ENCODE results near the gene RBMS1. TPM values are rescaled to one million over a fixed set of nuclear protein-coding genes. Genes with fewer than 3 reads are reported as not detected.
"Not testable (repeated sequence)": the region's sequence is repeated elsewhere in the genome, so short reads cannot be mapped to it uniquely, and the experiment has no call there.

Gene RBMS1
- total RNA-seq, 4 donors from 2014 or later = 86.0 to 110 (median 91.5) TPM

DNA sequence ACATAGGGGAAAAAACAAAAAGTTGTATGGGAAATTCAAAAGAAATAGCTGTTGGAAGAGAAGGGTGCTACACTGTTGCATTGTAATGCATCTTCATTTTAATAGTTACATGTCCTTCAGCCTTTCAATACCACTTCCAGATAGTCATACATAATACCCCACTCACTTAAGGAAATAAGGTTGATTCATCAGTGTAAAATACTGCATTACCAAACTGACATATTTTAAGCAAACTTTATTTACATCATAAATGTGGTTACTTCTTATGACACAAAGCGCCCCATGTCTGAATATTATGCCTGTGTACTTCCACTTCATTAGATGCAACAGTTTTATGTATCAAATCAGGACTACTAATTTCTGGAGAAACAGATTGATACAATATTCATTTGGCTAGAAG lies 4.5 kb downstream of the RBMS1 start:
- Histone ChIP-seq H3K4me1 (peaks cover 3 to 73% (median 7%) of the 10 kb centered on the region in 3 donors), H3K36me3 (no peaks in the 10 kb centered on the region), H3K4me3 (no peak overlapping the region), H3K27me3 (no peaks in the 10 kb centered on the region), H3K9me3 (no peaks in the 10 kb centered on the region), H3K27ac (peak overlapping the region in 3 of 4 donors; percentile 1 to 18 (median 17))
- 75 to 100% methylated on average over 1 of the region's 1 CpG for WGBS, 2 donors (ENCODE audit: low coverage in 1 of 2)
- no peak for ATAC-seq
- TF ChIP-seq, protein P1, sequence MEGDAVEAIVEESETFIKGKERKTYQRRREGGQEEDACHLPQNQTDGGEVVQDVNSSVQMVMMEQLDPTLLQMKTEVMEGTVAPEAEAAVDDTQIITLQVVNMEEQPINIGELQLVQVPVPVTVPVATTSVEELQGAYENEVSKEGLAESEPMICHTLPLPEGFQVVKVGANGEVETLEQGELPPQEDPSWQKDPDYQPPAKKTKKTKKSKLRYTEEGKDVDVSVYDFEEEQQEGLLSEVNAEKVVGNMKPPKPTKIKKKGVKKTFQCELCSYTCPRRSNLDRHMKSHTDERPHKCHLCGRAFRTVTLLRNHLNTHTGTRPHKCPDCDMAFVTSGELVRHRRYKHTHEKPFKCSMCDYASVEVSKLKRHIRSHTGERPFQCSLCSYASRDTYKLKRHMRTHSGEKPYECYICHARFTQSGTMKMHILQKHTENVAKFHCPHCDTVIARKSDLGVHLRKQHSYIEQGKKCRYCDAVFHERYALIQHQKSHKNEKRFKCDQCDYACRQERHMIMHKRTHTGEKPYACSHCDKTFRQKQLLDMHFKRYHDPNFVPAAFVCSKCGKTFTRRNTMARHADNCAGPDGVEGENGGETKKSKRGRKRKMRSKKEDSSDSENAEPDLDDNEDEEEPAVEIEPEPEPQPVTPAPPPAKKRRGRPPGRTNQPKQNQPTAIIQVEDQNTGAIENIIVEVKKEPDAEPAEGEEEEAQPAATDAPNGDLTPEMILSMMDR (IDR thresholded peaks at IDR 0.05) = no peak

DNA sequence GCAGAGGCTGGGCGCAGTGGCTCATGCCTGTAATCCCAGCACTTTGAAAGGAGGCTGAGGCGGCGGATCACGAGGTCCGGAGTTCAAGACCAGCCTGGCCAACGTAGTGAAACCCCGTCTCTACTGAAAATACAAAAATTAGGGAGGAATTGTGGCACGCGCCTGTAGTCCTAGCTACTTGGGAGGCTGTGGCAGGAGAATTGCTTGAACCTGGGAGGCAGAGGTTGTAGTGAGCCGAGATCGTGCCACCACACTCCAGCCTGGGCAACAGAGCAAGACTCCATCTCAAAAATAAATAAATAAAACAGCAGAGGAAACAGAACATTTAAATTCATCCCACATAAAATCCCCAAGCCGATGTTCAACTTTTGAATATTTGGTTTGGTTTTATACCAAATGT lies 5.3 kb downstream of the RBMS1 start:
- Histone ChIP-seq H3K27ac (peak overlapping the region in 2 of 4 donors; percentile 15 to 63), H3K4me1 (peaks cover 3 to 77% (median 9%) of the 10 kb centered on the region in 3 donors)
- ATAC-seq, H3K27me3 ChIP-seq, H3K9me3 ChIP-seq, H3K36me3 ChIP-seq, H3K4me3 ChIP-seq: not testable (repeated sequence)
- WGBS, 2 donors (ENCODE audit: low coverage in 1 of 2) = 92 to 94% methylated on average over 2 to 11 of the region's 12 CpGs

DNA sequence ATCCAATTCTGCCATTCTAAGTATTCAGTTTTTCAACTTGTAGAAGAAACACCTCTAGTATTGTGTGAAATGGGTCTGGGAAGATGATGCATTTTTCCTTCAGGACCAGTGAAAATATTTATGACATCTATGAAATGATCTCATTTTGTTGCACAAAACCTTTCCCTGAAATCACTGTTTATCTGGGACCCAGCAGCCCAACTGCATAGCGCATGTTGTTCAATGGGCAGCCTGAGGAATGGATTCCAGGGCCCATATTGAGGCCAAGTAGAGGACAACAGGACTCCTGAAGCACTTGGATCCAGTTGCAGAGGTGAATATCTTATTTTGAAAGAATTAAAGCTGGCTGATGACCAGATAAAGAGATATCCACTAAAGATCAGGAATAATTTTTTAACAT lies 7.3 kb downstream of the RBMS1 start:
- no peaks in the 10 kb centered on the region for H3K9me3 ChIP-seq
- ATAC-seq = peak; percentile 63
- peaks cover 3 to 87% (median 6%) of the 10 kb centered on the region in 3 donors for H3K4me1 ChIP-seq
- H3K27me3 ChIP-seq = no peaks in the 10 kb centered on the region
- H3K4me3 ChIP-seq = no peak overlapping the region
- H3K27ac ChIP-seq = peak overlapping the region; percentile 34 to 70 (median 59)
- no peak for TF ChIP-seq POLR2A (IDR thresholded peaks at IDR 0.05)
- peak; percentile 57 for TF ChIP-seq POLR2AphosphoS5 (IDR thresholded peaks at IDR 0.05)
- no peak for TF ChIP-seq EP300 (IDR thresholded peaks at IDR 0.05)
- H3K36me3 ChIP-seq = no peaks in the 10 kb centered on the region
- no CpG with 5 or more reads among the region's 1 CpG for WGBS, 2 donors (ENCODE audit: low coverage in 1 of 2)

DNA sequence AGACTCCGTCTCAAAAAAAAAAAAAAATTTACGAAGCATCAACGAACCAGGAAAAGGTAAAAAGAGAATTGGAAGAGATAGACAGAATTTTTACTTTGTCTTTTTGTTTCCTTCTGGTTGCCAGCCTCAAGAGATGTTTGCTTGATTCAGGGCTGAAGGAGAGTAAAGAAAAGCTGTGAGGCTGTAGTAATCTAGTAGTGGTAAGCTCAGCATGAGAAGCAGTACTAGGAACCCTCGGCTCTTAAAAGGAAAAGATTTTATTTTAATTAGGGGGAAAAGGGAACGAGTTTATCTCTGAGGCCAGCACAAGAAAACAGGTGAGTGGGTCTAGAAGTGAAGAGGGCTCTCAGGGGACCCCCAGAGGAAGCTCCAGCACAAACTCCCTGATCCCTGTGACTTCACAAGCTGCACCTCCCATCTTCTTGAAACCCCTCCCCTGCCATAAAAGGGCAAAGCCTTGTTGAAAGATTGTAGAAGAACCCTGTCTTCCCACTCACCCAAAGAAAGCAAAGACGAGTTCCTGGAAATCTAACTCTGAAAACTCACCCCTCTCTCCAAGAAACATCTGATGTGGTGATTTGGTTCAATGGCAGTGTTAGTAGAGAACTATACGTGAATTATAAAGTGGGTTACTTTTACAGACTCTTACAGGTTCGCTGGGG lies 8.6 kb downstream of the RBMS1 start:
- Histone ChIP-seq H3K27me3 (no peaks in the 10 kb centered on the region), H3K9me3 (no peaks in the 10 kb centered on the region), H3K36me3 (no peaks in the 10 kb centered on the region), H3K4me1 (peaks cover 3 to 82% (median 6%) of the 10 kb centered on the region in 3 donors), H3K4me3 (no peak overlapping the region), H3K27ac (peak overlapping the region; percentile 27 to 76 (median 64))
- TF ChIP-seq EP300 (IDR thresholded peaks at IDR 0.05) (no peak), POLR2AphosphoS5 (IDR thresholded peaks at IDR 0.05) (no peak), POLR2A (IDR thresholded peaks at IDR 0.05) (no peak)
- TF ChIP-seq, protein P1 (IDR thresholded peaks at IDR 0.05) = no peak
- 57 to 66% methylated on average over 8 of the region's 8 CpGs for WGBS, 2 donors (ENCODE audit: low coverage in 1 of 2)
- peak; percentile 41 for ATAC-seq

DNA sequence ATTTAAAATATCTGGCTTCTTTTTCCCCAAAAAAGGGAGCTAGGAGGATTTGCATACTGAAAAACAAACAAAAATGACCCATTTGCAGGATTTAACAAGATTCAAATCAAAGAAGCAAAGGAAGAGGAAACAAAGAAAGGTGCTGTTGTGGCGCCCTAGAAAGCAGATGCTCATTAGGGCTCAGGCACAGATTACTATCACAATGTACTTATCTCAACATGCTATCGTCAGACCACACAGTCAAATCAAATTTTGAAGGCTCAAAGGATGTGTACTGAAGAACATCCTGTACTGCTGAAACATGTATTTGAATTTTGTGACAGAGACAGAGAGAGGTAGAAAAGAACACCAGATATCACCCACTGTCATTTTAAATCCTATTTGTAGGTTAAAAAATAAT lies 10.9 kb downstream of the RBMS1 start:
- Histone ChIP-seq H3K4me3 (no peak overlapping the region), H3K36me3 (no peaks in the 10 kb centered on the region), H3K9me3 (no peaks in the 10 kb centered on the region), H3K4me1 (peaks cover 3 to 83% (median 6%) of the 10 kb centered on the region in 3 donors), H3K27ac (peak overlapping the region in 3 of 4 donors; percentile 4 to 76 (median 29)), H3K27me3 (no peaks in the 10 kb centered on the region)
- WGBS, 2 donors (ENCODE audit: low coverage in 1 of 2) = 46 to 60% methylated on average over 2 of the region's 2 CpGs
- TF ChIP-seq, protein P1 (IDR thresholded peaks at IDR 0.05) = no peak
- TF ChIP-seq POLR2AphosphoS5 (IDR thresholded peaks at IDR 0.05) = no peak
- no peak for TF ChIP-seq POLR2A (IDR thresholded peaks at IDR 0.05)
- no peak for TF ChIP-seq EP300 (IDR thresholded peaks at IDR 0.05)
- ATAC-seq = no peak

DNA sequence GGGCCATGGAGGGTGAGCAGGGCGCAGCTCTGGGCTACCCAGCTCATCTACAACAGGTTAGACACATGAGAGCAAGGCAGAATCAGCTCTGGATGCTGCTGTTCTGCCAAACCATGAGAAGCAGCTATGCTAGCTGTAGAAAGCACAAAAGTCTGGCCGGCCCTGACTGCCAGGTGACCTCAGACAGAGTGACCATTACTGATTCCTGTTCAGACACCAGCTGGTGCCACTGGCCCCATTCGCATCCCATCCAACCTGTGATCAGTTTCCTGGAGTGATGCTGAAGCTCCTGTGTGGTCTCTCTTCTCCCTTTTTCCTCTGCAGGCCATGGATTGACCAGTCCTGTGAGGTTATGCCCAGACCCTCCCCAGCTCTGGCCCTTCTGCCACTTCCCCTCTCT lies 14.3 kb downstream of the RBMS1 start:
- Histone ChIP-seq H3K4me1 (peaks cover 0 to 81% (median 3%) of the 10 kb centered on the region in 3 donors), H3K4me3 (no peak overlapping the region), H3K9me3 (no peaks in the 10 kb centered on the region), H3K27me3 (no peaks in the 10 kb centered on the region), H3K27ac (peak overlapping the region in 3 of 4 donors; percentile 6 to 32 (median 28)), H3K36me3 (no peaks in the 10 kb centered on the region)
- TF ChIP-seq EP300 (IDR thresholded peaks at IDR 0.05) = no peak
- no peak for TF ChIP-seq POLR2AphosphoS5 (IDR thresholded peaks at IDR 0.05)
- TF ChIP-seq POLR2A (IDR thresholded peaks at IDR 0.05) = no peak
- TF ChIP-seq, protein P1 (IDR thresholded peaks at IDR 0.05) = no peak
- no peak for ATAC-seq
- 100% methylated on average over 2 of the region's 3 CpGs; no CpG with 5 or more reads in 1 of the 2 donors for WGBS, 2 donors (ENCODE audit: low coverage in 1 of 2)

All from gastroesophageal sphincter (tissue), 4 donors.